Midbrain (tissue), 1 donor: Measurements from ENCODE around the gene SPTBN4.
A peak's percentile ranks its signal among the peaks of the same experiment; 100 is the strongest.

ENCODE experiments used
- DNase-seq: peaks from one replicate; lab custom pipeline; 2025; lab: John Stamatoyannopoulos, UW

Gene SPTBN4

DNA sequence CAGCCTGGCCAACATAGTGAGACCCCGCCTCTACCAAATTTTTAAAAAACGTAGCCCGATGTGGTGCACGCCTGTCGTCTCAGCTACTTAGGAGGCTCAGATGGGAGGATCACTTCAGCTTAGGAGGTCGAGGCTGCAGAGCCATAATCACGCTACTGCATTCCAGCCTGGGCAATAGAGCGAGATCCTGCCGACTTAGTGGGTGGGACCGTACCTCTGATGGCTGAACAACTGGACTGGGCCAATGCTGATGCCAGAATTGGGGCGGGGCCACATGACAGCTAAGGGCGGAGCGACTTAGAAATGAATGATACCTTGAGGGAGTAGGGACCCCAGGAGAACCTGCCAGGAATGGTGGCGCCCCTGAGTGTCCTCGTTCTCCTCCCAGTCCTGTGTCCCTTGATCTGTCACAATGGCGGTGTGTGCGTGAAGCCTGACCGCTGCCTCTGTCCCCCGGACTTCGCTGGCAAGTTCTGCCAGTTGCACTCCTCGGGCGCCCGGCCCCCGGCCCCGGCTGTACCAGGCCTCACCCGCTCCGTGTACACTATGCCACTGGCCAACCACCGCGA, 137.9 kb downstream of the SPTBN4 start:
- no peak for DNase-seq

DNA sequence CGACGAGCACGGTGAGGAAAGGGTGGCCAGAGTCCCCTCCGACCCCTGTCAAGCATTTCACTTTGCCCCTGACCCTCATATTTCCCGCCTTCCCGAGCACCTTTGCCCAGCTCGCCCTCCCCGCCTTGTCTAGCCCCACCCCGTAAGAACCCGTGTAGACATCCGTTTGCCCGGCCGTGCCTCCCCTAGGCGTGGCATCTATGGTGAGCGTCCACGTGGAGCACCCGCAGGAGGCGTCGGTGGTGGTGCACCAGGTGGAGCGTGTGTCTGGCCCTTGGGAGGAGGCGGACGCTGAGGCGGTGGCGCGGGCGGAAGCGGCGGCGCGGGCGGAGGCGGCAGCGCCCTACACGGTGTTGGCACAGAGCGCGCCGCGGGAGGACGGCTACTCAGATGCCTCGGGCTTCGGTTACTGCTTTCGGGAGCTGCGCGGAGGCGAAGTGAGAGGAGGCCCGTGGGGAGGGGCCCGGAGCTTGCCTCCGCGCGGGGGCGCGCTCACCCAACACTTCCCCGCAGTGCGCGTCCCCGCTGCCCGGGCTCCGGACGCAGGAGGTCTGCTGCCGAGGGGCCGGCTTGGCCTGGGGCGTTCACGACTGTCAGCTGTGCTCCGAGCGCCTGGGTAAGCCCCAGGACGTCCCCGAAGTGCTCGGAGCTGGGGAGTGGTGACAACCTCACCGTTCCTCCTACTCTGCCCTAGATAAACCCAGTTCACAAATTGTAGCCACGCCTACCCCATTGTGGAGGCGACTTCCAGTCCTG, 138.6 kb downstream of the SPTBN4 start:
- DNase-seq, result peak; percentile 26

DNA sequence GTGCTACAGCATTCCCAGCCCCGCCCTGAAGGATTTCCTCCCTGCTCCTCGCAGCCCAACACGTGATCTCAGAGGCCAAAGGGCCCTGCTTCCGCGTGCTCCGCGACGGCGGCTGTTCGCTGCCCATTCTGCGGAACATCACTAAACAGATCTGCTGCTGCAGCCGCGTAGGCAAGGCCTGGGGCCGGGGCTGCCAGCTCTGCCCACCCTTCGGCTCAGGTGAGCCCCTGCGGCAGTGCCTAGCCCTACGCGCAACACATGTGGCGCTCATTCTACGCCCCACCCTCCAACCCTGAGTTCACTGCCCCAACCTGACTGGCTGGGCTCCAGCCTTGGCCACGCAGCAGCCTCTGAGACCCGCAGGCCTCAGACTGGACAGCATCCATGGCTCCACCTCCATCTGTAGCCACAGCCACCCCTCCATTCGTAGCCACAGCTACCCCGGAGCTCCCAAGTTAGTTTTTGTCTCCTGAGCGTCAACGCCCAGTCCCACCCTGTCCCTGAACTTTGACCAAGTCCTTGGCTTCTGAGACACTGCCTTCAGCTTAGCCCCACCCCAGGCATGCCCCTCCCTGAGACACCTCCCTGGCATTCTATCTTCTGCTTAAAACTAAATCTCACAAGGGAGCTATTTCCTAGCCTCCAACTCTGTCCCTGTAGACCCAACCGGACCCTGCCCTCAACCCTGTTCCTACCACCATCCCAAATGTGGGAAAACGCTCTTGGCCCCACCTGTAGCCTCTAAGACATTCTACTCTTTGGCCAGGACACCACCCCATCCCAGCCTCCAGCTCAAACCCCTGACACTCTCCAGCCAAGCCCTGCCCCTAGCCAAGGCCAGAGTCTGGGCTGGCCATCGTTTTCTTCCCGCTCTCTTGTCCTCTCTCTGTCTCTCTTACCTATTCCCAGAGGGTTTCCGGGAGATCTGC, 140.8 kb downstream of the SPTBN4 start:
- DNase-seq, result no peak

DNA sequence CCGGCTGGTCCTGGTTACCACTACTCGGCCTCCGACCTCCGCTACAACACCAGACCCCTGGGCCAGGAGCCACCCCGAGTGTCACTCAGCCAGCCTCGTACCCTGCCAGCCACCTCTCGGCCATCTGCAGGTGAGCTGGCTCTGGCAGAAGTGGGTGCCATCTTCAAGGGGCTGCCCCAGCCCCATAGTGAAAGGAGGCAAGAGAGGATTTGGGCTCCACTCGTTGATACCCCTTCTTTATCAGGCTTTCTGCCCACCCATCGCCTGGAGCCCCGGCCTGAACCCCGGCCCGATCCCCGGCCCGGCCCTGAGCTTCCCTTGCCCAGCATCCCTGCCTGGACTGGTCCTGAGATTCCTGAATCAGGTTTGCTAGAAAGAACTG, 141.4 kb downstream of the SPTBN4 start:
- DNase-seq, result no peak

DNA sequence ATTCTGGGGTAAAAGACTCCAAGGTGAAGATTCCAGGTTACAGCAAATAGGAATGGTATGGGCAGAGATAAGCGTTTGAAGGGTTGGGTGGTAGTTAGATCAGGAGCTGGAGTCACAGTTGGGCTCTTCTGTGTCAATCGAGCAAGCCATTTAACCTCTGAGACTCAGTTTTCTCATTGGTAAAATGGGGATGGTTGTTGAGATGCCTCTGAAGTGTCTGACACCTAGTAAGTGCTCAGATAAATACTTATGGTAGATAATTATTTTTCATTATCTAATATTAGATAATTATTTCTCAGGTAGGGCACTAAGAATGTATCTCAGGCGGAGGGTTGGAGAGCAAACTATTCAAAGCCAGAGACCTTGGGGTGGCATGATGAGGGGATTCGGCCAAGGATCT, 142.2 kb downstream of the SPTBN4 start:
- DNase-seq, result no peak

DNA sequence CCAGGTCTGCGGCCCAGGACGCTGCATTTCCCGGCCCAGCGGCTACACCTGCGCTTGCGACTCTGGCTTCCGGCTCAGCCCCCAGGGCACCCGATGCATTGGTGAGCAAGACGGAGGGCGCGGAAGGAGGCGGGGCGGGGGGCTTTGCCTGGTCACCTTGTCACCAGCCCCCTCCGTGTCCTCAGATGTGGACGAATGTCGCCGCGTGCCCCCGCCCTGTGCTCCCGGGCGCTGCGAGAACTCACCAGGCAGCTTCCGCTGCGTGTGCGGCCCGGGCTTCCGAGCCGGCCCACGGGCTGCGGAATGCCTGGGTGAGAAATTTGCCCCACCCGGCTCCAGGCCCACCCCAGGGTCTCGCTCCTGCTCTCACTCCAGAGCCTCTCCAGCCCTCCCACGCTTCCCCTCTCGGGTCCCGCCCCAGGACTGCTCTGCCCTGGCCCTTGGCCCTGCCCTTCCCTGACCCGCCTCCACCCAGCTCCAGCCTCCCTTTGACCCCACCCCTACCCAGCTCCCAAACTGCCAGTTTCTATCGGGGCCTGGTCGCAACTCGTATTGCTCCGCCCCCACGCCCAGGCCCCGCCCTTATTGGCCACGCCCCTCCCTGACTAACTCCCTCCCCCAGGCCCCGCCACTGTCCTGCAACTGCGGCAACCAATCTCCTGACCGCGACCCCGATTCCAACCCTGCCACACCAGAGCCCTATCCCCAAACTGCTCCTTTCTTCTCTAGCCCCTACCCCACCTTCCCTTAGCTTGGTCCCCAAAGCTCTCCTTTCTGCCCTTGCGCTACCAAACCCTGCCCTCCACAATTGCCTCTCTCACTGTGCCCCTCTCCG, 143.0 kb downstream of the SPTBN4 start:
- DNase-seq, result peak; percentile 51

DNA sequence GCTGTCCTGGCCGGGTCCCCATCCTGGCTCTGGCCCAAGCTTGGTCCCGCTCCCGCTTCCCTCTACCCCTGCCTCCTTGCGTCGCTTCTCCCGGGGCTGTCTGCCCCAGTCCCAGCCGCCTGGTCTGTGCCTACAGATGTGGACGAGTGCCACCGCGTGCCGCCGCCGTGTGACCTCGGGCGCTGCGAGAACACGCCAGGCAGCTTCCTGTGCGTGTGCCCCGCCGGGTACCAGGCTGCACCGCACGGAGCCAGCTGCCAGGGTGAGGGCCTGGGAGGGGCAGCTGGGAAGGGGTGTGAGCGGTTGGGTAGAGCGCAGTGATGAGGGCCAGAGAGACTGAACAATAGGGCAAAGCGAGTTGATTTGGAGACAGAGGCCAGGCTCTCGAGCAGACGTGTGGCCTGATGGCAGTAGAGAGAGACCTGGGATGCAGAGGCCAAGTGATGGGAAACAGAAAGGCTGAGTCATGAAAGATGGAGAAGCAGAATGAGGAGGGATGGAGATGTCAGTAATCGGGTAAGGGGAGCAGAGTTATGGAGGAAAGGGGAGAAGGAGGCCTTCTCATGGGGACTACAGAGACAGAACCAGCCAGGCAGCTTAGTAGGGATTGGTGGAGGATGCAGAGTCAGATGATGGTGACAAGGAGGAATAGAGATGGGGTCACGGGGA, 143.7 kb downstream of the SPTBN4 start:
- DNase-seq, result peak; percentile 26

DNA sequence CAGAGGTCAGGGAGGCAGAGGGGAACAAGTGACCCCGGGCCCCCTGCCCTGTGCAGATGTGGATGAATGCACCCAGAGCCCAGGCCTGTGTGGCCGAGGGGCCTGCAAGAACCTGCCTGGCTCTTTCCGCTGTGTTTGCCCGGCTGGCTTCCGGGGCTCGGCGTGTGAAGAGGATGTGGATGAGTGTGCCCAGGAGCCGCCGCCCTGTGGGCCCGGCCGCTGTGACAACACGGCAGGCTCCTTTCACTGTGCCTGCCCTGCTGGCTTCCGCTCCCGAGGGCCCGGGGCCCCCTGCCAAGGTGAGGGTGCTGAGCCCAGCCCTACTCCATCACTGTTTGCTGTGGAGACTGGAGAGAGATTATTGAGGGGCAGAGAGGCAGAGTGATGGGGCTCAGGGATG, 144.3 kb downstream of the SPTBN4 start:
- no peak for DNase-seq

DNA sequence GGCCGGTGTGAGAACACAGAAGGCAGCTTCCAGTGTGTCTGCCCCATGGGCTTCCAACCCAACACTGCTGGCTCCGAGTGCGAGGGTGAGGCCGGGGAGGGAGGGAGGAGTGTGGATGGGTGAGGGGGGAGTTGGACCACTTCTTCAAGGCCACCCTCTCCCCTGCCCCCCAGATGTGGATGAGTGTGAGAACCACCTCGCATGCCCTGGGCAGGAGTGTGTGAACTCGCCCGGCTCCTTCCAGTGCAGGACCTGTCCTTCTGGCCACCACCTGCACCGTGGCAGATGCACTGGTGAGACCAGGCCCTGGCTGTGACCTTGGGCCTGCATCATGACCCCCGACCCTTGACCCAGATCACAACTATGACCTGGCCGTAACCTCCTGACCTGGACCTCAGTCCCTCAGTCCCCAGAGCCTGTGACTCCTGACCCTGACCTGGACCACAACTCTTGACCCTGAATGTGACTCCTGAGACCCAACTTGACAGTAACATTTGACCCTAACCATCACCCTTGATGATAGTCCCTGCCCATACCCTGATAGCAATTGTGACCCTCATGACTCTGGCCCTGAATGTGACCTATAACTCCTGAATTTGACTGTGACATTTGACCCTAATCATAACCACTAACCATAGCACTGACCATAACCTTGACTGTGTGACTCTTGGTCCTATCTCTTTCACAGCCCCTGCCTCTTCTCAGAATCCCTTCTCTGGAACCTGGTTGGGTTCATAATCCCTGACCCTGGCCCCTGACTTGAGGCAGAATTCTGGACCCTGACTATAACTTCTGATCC, 145.3 kb downstream of the SPTBN4 start:
- DNase-seq, result no peak

DNA sequence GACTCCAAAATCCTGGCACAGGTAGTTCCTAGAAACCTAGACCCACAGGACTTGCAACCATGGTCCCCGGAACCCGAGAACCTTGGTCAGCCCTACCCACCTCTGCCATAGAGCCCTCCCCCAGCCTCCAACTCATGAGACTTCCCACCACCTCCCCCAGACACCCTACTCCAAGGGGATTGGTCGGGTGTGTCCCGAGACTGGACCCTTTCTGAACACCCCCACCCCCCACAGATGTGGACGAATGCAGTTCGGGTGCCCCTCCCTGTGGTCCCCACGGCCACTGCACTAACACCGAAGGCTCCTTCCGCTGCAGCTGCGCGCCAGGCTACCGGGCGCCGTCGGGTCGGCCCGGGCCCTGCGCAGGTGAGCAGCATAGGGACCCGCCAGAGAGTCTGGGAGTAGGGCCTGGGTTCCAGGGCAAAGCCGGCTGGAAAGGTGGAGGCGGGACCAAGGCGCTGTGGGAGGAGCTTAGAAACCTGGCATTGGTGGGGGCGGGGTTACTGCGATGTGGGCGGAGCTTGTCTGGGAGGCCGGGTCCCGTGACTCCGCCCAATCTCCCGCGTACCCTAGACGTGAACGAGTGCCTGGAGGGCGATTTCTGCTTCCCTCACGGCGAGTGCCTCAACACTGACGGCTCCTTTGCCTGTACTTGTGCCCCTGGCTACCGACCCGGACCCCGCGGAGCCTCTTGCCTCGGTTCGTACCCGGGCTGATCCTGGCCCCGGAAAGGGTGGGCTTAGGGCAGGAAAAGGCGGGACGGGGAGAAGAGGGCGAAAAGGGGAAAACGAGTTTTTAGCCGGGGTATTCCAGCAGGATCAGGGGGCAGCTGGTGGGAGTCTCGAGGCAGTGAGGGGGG, 146.3 kb downstream of the SPTBN4 start:
- DNase-seq, result no peak

DNA sequence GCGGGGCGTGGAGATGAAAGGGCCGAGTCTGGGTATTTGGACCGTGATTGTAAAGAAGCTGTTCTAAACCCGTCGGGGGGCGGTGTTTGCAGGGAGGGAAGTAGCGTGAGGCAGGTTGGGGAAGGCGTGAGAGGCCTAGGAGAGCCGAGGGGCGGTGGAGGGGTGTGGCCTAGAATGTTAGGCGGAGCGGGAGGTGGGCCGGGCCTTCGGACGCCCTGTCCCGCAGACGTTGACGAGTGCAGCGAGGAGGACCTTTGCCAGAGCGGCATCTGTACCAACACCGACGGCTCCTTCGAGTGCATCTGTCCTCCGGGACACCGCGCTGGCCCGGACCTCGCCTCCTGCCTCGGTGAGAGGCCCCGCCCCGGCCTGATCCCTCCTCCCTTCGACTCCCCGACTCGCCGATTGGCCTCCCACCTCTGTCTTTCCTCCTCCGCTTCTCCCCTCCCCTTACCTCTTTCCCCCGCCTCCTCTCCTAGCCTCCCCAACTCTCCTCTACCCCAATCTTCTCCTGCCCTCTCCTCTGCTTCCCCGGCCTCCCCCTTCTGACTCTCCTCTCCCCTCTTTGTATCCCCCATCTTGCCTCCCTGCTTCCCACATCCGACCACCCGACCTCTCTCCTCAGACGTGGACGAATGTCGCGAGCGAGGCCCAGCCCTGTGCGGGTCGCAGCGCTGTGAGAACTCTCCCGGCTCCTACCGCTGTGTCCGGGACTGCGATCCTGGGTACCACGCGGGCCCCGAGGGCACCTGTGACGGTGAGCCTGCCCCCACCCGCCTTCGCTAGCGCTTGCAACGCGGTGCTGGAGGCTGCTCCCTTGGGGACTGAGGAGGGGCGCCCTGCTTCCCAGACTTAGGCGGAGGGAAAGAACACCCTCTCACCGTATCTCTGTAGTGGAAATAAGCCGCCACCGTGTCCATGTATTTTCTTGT, 147.2 kb downstream of the SPTBN4 start:
- peak; percentile 14 for DNase-seq

DNA sequence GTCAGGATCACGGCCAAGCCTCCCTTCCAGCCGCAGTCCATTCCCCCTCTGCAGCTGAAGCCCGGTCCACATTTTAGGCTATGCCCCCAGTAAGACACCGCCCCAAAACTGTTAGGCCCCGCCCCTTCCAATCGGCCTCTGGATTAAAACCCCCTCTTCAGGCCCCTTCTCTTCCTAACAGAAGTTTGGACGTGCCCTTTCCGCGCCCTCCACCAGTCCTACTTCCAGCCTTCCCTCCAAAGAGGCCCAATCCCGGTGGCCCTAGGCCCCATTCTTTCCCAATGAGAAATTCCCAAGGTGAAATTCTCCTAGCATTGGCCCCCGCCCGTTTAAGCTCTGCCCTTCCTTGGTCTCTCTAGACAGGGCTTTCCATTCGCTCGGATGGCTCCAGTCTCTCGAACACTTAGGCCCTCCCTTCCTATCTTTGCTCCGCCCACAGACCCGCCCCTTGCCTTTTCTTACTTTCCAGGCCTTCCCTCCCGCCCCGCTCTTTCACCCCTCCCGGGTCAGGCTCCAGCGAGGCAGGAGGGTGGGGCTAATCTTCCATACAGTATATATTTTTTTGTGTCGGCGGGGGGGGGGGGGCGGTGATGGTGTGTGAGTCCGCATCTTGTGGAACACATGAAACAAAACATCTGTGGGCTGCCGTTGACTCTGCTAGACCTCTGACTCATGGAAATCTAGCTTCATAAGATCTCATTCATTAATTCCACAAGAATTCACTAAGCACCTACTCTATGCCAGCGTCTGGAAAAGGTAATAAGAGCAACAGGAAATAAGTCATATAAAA, 148.0 kb downstream of the SPTBN4 start:
- no peak for DNase-seq

DNA sequence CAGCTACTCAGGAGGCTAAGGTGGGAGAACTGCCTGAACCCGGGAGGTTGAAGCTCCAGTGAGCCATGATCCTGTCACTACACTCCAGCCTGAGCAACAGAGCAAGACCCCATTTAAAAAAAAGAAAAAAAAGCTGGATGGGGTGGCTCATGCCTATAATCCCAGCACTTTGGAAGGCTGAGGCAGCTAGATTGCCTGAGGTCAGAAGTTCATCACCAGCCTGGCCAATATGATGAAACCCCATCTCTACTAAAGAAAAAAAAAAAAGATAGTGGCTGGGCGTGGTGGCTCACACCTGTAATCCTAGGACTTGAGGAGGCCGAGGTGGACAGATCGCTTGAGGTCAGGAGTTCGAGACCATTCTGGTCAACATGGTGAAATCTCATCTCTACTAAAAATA, 149.4 kb downstream of the SPTBN4 start:
- DNase-seq, result no peak

DNA sequence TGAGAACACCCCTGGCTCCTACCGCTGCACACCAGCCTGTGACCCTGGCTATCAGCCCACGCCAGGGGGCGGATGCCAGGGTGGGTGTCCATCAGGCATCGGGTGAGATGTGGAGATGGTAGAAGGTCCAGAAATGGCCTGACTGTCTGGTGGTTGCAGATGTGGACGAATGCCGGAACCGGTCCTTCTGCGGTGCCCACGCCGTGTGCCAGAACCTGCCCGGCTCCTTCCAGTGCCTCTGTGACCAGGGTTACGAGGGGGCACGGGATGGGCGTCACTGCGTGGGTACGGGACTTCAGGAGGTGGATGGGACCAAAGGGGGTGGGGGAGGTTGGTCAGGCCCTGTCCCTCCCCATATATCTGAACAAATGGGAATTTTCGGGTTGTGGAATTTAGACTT, 150.1 kb downstream of the SPTBN4 start:
- DNase-seq, result no peak

DNA sequence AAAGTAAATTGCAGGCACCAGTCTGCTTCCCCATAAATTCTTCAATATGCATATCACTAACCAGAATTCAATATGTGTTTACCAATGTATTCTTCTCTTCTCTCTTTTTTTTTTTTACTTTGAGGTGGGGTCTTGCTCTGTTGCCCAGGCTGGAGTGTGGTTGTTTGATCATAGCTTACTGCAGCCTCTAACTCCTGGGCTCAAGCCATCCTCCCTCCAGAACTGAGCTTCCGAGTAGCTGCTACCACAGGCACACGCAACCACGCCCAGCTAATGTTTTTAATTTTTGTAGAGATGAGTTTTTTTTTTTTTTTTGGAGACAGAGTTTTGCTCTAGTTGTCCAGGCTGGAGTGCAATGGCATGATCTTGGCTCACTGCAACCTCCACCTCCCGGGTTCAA, 151.2 kb downstream of the SPTBN4 start:
- DNase-seq, result no peak

DNA sequence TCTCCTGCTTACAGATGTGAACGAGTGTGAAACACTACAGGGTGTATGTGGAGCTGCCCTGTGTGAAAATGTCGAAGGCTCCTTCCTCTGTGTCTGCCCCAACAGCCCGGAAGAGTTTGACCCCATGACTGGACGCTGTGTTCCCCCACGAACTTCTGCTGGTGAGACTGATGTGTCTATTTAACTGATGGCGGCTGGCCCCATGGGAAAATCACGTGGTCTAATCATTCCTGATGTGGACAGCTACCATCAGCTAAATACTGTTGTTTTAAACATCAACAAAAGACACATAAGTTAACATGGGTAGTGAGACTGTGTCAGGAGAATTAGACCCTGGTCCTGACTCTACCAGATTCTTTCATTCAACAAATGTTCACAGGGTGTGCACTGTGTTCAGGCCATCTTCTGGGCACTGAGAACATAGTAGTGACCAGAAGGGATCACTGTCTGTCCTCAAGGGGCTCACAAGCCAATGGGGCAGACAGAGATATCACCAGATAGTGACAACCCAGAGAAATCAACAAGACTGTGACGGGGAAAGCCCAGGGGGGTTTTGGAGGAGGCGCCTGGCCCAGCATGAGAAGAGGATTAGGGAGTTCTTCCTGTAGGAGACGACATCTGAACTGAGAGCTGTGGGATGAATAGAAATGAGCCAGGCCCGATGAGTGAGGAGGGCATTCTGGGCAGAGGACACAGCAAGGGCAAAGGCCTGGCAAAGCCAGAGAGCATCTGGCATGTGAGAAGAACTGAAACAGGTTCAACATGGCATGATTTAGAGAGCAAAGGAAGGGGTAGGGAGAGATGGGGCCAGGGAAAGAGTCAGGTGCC, 152.7 kb downstream of the SPTBN4 start:
- no peak for DNase-seq

DNA sequence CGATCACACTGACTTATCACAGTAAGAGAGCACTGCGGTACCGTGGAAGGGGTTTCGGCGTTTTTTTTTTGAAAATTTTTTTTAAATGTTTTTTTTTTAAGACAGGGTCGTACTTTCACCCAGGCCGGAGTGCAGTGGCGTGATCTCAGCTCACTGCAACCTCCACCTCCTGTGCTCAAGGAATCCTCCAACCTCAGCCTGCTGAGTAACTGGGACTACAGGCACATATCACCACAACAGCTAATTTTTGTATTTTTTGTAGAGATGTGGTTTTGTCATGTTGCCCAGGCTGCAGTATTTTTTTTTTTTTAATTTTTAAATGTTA, 153.3 kb downstream of the SPTBN4 start:
- DNase-seq, result no peak
